ENCODE results near the gene PRXL2C.
"Not testable (repeated sequence)": the region's sequence is repeated elsewhere in the genome, so short reads cannot be mapped to it uniquely, and the experiment has no call there.

Gene PRXL2C

GRCh38 chr9:96649620-96650324, 5.3 kb downstream of the PRXL2C start:
- DNase-seq (ENCODE audit: low read depth in 2 of 2) = no peak

GRCh38 chr9:96646081-96646991, 8.8 kb downstream of the PRXL2C start:
- peak; percentile 54 to 55 for DNase-seq (ENCODE audit: low read depth in 2 of 2)

- DNase-seq (ENCODE audit: low read depth in 2 of 2) = no peak
Measured at GRCh38 chr9:96644137-96644536, 11.0 kb downstream of the PRXL2C start.

- no peak for DNase-seq (ENCODE audit: low read depth in 2 of 2)
Measured at GRCh38 chr9:96641514-96641913, 13.6 kb downstream of the PRXL2C start.

- no peak for DNase-seq (ENCODE audit: low read depth in 2 of 2)
Measured at GRCh38 chr9:96638606-96639364, 16.3 kb downstream of the PRXL2C start.

GRCh38 chr9:96636368-96636767, 18.7 kb downstream of the PRXL2C start:
- no peak for DNase-seq (ENCODE audit: low read depth in 2 of 2)

- not testable (repeated sequence) for DNase-seq (ENCODE audit: low read depth in 2 of 2)
Measured at GRCh38 chr9:96633579-96633978, 21.5 kb downstream of the PRXL2C start.

GRCh38 chr9:96626912-96627311, 28.2 kb downstream of the PRXL2C start:
- no peak for DNase-seq (ENCODE audit: low read depth in 2 of 2)

GRCh38 chr9:96621618-96622017, 33.5 kb downstream of the PRXL2C start:
- no peak for DNase-seq (ENCODE audit: low read depth in 2 of 2)

- no peak for DNase-seq (ENCODE audit: low read depth in 2 of 2)
Measured at GRCh38 chr9:96620832-96621269, 34.3 kb downstream of the PRXL2C start.

GRCh38 chr9:96620181-96620514, 35.0 kb downstream of the PRXL2C start:
- DNase-seq (ENCODE audit: low read depth in 2 of 2) = no peak

- DNase-seq (ENCODE audit: low read depth in 2 of 2) = peak; percentile 74 to 77
Measured at GRCh38 chr9:96619491-96620180, 35.5 kb downstream of the PRXL2C start, which contains the start of gene CDC14B. TSS of gene CDC14B (minus strand) at chr9:96619843. CDS start at chr9:96619378, 465 bp downstream.

- no peak for DNase-seq (ENCODE audit: low read depth in 2 of 2)
Measured at GRCh38 chr9:96619124-96619465, 36.0 kb downstream of the PRXL2C start.

GRCh38 chr9:96618209-96619123, 36.7 kb downstream of the PRXL2C start:
- no peak for DNase-seq (ENCODE audit: low read depth in 2 of 2)

- no peak for DNase-seq (ENCODE audit: low read depth in 2 of 2)
Measured at GRCh38 chr9:96617439-96618185, 37.5 kb downstream of the PRXL2C start.

GRCh38 chr9:96616817-96617438, 38.2 kb downstream of the PRXL2C start:
- no peak for DNase-seq (ENCODE audit: low read depth in 2 of 2)

GRCh38 chr9:96615411-96615810, 39.7 kb downstream of the PRXL2C start:
- no peak for DNase-seq (ENCODE audit: low read depth in 2 of 2)

GRCh38 chr9:96614664-96615063, 40.5 kb downstream of the PRXL2C start:
- not testable (repeated sequence) for DNase-seq (ENCODE audit: low read depth in 2 of 2)

- DNase-seq (ENCODE audit: low read depth in 2 of 2) = no peak
Measured at GRCh38 chr9:96612966-96613589, 42.0 kb downstream of the PRXL2C start.
